Upper lobe of left lung (tissue), 6 donors: ENCODE measurements around the gene CCNI2. TPM values are rescaled to one million over a fixed set of nuclear protein-coding genes. Genes with fewer than 3 reads are reported as not detected.
A peak's percentile ranks its signal among the peaks of the same experiment; 100 is the strongest.

Experiments
- ATAC-seq, 2 donors: fragments of 200-7000 bp; cut with Tn5 transposase; one replicate each; pipeline ENCODE4 v1.9.1; 2022; ENCODE audit warnings: mild to moderate bottlenecking in 2 of 2, moderate library complexity in 2 of 2; ENCODE audit not compliant: low FRiP score in 2 of 2
- DNase-seq, 2 donors: peaks; one replicate each; pipeline ENCODE4 v3.0.0-alpha.2; 2019 to 2020
- H3K27ac ChIP-seq, 4 donors: fragments of 200-600 bp; sonication (generic); one replicate each; pipeline ENCODE4 v1.5.1; 2016 to 2019
- H3K27me3 ChIP-seq, 4 donors: fragments of 200-600 bp; sonication (generic); one replicate each; pipeline ENCODE4 v1.5.1; 2017 to 2019
- H3K36me3 ChIP-seq, 4 donors: fragments of 200-600 bp; sonication (generic); one replicate each; pipeline ENCODE4 v1.5.1; 2016 to 2019
- H3K4me1 ChIP-seq, 4 donors: fragments of 200-600 bp; sonication (generic); one replicate each; pipeline ENCODE4 v1.5.1; 2018 to 2019
- H3K4me3 ChIP-seq, 4 donors: fragments of 200-600 bp; sonication (generic); one replicate each; pipeline ENCODE4 v1.5.1; 2017 to 2019; ENCODE audit warnings: mild to moderate bottlenecking in 2 of 4, moderate library complexity in 1 of 4
- H3K9me3 ChIP-seq, 4 donors: fragments of 200-600 bp; sonication (generic); one replicate each; pipeline ENCODE4 v1.5.1; 2018 to 2019
- EP300 ChIP-seq, 4 donors: sonication (generic); formaldehyde crosslinking; IDR thresholded peaks; one replicate each; pipeline ENCODE4 v1.5.1; 2017; ENCODE audit warnings: antibody characterized with exemption in 4 of 4, control low read depth in 2 of 4
- POLR2A ChIP-seq, 4 donors: fragments of 450-650 bp; IDR thresholded peaks; one replicate each; pipeline ENCODE4 v1.5.1; 2016 to 2017; ENCODE audit warnings: antibody characterized with exemption in 4 of 4, mild to moderate bottlenecking in 2 of 4
- POLR2AphosphoS5 ChIP-seq, 2 donors: sonication (generic); formaldehyde crosslinking; IDR thresholded peaks; one replicate each; pipeline ENCODE4 v1.5.1; 2017; ENCODE audit warnings: antibody characterized with exemption in 2 of 2
- WGBS, 2 donors: methylation state at CpG; one replicate each; pipeline ENCODE4 v1.1.5; 2017 to 2018; 5-methylcytosine and 5-hydroxymethylcytosine counted together
- total RNA-seq, 6 donors: library from RNA; depleted of rRNA in 4 of 6; stranded (reverse); fragments of >200 nt in 4 of 6; gene quantifications; one replicate each; pipeline versions ENCODE4 v1.1.0 to v1.2.1, GENCODE V29; 2016 to 2021
- TF ChIP-seq, protein P1 (sequence below), 6 experiments: fragments of 450-650 bp in 4 of 6; fragments of 200-600 bp in 2 of 6; sonication (generic) in 2 of 6; IDR thresholded peaks; one replicate each; pipeline ENCODE4 v1.5.1; 2016 to 2019; ENCODE audit warnings: antibody characterized with exemption in 6 of 6
- donor health status: DM: no; HTN: no; CAD: no; lungs with moderate emphysema.
- donor health status: DM: no; HTN: yes; CAD: no; lungs with severe emphysema.

The CCNI2 gene
- total RNA-seq, 6 donors from 2014 or later, result 0.26 to 0.84 (median 0.46) TPM; not detected in 1

DNA sequence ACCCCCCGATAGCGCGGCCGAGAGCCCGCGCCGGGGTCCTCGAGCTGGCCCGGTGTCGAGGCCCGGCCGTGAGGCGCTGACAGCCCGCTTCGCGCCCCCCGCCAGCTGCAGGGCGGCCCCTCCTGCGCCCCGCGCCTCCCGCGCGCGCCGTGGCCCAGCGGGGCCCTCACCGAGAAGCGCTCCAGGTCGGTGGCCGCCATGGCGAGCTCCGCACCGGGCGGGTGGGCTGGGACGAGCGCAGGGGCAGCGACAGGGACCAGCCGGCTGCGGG lies 29.6 kb downstream of the CCNI2 start:
- Histone ChIP-seq H3K27me3 (no peaks in the 10 kb centered on the region), H3K4me1 (peaks cover 24 to 45% (median 27%) of the 10 kb centered on the region in 4 donors), H3K27ac (peak overlapping the region; percentile 79 to 89 (median 84)), H3K36me3 (no peaks in the 10 kb centered on the region), H3K4me3 (peak overlapping the region; percentile 75 to 95 (median 87)), H3K9me3 (no peaks in the 10 kb centered on the region)
- DNase-seq (no peak), ATAC-seq (no peak)
- TF ChIP-seq, protein P1, sequence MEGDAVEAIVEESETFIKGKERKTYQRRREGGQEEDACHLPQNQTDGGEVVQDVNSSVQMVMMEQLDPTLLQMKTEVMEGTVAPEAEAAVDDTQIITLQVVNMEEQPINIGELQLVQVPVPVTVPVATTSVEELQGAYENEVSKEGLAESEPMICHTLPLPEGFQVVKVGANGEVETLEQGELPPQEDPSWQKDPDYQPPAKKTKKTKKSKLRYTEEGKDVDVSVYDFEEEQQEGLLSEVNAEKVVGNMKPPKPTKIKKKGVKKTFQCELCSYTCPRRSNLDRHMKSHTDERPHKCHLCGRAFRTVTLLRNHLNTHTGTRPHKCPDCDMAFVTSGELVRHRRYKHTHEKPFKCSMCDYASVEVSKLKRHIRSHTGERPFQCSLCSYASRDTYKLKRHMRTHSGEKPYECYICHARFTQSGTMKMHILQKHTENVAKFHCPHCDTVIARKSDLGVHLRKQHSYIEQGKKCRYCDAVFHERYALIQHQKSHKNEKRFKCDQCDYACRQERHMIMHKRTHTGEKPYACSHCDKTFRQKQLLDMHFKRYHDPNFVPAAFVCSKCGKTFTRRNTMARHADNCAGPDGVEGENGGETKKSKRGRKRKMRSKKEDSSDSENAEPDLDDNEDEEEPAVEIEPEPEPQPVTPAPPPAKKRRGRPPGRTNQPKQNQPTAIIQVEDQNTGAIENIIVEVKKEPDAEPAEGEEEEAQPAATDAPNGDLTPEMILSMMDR (IDR thresholded peaks at IDR 0.05), result no peak
- no peak for TF ChIP-seq POLR2A (IDR thresholded peaks at IDR 0.05)
- no peak for TF ChIP-seq EP300 (IDR thresholded peaks at IDR 0.05)
- no CpG with 5 or more reads among the region's 40 CpGs for WGBS, 2 donors

DNA sequence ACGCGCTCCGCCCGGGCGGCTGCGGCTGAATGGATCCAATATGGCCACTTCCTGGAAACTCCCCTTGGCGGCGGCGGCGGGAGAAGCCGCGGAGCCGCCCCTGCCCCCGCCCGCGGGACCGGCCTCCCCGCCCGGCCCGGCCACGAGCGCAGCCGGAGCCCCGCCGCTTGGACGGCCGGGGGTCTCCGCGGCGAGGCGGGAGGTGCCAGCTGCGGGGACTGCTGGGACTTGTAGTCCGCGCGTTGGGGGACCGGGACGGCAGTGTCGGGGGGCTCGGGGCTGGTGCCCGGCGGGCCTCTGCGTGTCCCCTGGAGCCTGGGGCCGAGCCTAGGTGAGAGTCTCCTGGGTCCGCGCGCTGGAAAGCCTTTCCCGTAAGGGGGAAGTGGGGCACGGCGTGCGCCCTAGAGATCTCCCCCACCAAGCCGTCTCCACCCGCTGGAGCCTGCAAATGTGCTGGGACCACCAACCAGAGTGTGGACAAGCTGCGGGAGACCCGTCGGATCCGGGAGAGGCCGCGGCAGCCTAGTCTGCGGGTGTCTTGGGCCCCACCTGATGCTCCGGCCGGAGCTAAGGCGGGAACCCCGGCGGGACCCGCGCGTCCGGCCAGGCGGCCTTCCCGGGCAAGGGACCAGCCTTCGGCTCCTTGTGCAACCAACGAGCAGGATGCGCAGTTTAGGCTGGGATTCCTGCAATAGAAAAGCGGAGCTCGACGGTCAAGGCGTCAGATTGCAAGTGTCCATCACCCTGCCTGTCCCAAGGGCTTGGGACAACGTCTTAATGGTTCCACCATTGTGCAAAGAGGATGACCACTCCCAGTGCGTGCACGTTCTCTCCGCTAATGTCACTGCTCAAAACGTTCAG lies 30.2 kb downstream of the CCNI2 start, which contains the start of gene SEPTIN8:
Gene SEPTIN8, minus strand, starts transcription at position 31 of the 861 bp plus-strand sequence. CDS start 102 bp downstream, outside the sequence.
- peak in 1 of 2 donors; percentile 0 for TF ChIP-seq POLR2AphosphoS5 (IDR thresholded peaks at IDR 0.05)
- no peak for TF ChIP-seq EP300 (IDR thresholded peaks at IDR 0.05)
- no peak for TF ChIP-seq POLR2A (IDR thresholded peaks at IDR 0.05)
- TF ChIP-seq, protein P1 (IDR thresholded peaks at IDR 0.05), result peak in 1 of 6 experiments; percentile 25
- peak; percentile 35 to 92 for DNase-seq
- WGBS, 2 donors, result 1 to 12% methylated on average over 11 to 53 of the region's 82 CpGs
- ATAC-seq, result peak in 1 of 2 donors; percentile 83
- Histone ChIP-seq H3K9me3 (no peaks in the 10 kb centered on the region), H3K27ac (peak within 1 kb of the TSS; percentile 79 to 89 (median 84)), H3K4me1 (peaks cover 22 to 40% (median 23%) of the 10 kb centered on the region in 4 donors), H3K4me3 (peak within 1 kb of the TSS; percentile 75 to 95 (median 87)), H3K36me3 (no peaks in the 10 kb centered on the region), H3K27me3 (no peaks in the 10 kb centered on the region)

GRCh38 chr5:132778129-132778528 lies 30.9 kb downstream of the CCNI2 start:
- peak overlapping the region in 1 of 4 donors; percentile 89 for H3K27ac ChIP-seq
- H3K36me3 ChIP-seq, result no peaks in the 10 kb centered on the region
- no peak for ATAC-seq
- peaks cover 22 to 38% (median 23%) of the 10 kb centered on the region in 4 donors for H3K4me1 ChIP-seq
- H3K27me3 ChIP-seq, result no peaks in the 10 kb centered on the region
- H3K4me3 ChIP-seq, result peak overlapping the region; percentile 75 to 95 (median 87)
- no peak for DNase-seq
- WGBS, 2 donors, result 51 to 66% methylated on average over 4 of the region's 4 CpGs
- no peaks in the 10 kb centered on the region for H3K9me3 ChIP-seq
- no peak for TF ChIP-seq EP300 (IDR thresholded peaks at IDR 0.05)
- TF ChIP-seq, protein P1 (IDR thresholded peaks at IDR 0.05), result no peak

DNA sequence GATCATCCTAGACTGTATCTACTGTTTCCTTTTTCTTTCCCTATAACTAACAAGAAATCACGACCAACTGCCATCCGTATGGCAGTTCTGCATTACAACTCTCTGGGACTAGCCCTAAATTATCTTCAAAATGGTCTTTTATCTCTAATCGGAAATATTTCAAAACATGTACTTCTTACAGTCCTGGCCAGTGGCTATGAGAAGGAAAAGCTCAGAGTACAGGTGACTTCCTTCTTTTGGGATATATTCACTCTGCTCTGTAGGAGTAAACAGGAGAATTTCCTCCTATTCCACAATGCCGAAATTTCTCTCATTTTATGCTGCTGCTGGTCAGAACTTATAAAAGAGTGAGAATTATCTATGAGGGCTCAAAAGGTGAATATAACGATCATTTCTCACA lies 31.6 kb downstream of the CCNI2 start:
- 72 to 79% methylated on average over 5 of the region's 5 CpGs for WGBS, 2 donors
- no peaks in the 10 kb centered on the region for H3K27me3 ChIP-seq

More for the DNA sequence above, 31.6 kb downstream of the CCNI2 start:
- H3K4me1 ChIP-seq, result peaks cover 22 to 38% (median 23%) of the 10 kb centered on the region in 4 donors
- TF ChIP-seq EP300 (IDR thresholded peaks at IDR 0.05) (no peak), POLR2A (IDR thresholded peaks at IDR 0.05) (no peak), POLR2AphosphoS5 (IDR thresholded peaks at IDR 0.05) (no peak)
- TF ChIP-seq, protein P1 (IDR thresholded peaks at IDR 0.05), result no peak
- H3K4me3 ChIP-seq, result no peak overlapping the region
- no peak for ATAC-seq
- no peaks in the 10 kb centered on the region for H3K36me3 ChIP-seq
- no peak overlapping the region for H3K27ac ChIP-seq
- H3K9me3 ChIP-seq, result no peaks in the 10 kb centered on the region
- DNase-seq, result no peak
